IPS DF 4.7 (cell line): ENCODE results near the gene EGF.
"Not testable (repeated sequence)": the region's sequence is repeated elsewhere in the genome, so short reads cannot be mapped to it uniquely, and the experiment has no call there.

Source experiments
- DNase-seq: peaks from one replicate; pipeline ENCODE4 v3.0.0-alpha.2; 2013; ENCODE audit warnings: low spot score; ENCODE audit errors: extremely low read depth

EGF gene

DNA sequence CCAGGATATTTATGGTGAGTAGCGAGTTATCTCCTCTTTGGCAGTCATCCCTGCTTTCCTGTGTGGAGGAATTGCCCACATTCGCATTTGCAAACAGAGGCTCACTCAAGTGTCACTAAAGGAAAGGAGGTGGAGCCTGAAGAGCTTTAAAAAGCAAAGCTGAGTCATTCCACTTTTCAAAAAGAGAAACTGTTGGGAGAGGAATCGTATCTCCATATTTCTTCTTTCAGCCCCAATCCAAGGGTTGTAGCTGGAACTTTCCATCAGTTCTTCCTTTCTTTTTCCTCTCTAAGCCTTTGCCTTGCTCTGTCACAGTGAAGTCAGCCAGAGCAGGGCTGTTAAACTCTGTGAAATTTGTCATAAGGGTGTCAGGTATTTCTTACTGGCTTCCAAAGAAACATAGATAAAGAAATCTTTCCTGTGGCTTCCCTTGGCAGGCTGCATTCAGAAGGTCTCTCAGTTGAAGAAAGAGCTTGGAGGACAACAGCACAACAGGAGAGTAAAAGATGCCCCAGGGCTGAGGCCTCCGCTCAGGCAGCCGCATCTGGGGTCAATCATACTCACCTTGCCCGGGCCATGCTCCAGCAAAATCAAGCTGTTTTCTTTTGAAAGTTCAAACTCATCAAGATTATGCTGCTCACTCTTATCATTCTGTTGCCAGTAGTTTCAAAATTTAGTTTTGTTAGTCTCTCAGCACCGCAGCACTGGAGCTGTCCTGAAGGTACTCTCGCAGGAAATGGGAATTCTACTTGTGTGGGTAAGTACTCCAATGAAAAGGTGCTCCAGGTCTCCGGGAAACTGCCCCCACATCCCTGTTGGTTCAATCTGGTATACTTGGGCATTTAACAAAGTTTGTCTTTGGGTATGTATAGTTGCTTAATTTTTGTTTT is at the start of gene EGF:
EGF (plus strand) TSS at position 178 of the 890 bp plus-strand sequence; CDS start at position 631, 453 bp downstream.
- DNase-seq: no peak

- no peak for DNase-seq
Measured at GRCh38 chr4:109864134-109864533, 48.5 kb upstream of the EGF start.

DNA sequence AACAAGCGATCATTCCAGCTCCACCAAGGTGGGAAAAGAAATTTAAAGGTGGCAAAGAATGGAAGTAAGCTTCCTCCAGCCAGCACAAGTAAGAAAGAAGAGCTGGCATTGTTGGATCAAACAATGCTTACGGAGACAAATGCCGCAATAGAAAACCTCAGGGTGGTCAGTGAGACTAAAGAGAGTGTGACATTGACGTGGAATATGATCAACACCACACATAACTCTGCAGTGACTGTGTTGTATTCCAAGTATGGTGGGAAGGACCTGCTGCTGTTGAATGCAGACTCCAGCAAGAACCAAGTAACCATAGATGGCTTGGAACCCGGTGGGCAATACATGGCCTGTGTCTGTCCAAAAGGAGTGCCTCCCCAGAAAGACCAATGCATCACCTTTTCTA is 42.6 kb upstream of the EGF start:
- no peak for DNase-seq

GRCh38 chr4:109872065-109872464 is 40.6 kb upstream of the EGF start:
- no peak for DNase-seq

DNA sequence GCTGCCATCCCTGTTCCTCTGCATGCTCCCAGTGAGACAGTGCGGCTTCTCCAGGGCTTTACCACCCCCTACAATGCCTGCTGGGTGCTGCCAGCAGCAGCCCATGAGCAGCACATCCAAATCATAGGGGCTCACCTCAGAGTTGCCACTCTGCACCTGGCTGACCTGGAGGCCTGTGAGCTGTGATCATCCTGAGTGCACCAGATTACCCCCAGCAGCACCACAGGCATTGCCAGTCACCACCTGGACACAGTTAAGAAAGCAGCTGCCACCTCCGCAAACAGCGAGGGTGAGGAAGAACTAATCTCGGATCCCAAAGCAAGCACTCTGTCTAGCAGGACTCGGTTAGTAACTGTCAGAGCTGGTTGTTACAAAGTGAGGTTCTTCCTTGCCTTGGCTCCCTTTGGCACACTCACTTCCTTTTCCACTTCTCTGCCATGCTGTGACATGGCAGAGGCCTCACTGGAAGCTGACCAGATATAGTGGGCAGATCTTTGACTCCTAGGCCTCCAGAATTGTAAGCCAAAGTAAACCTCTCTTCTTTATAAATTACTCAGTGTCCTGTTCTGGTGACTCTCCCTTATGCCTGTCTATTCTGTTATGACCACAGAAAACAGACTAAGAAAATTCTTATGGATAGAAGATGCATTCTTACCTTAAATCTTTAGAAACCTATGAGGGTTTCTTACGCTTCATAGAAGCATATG is 39.6 kb upstream of the EGF start:
- no peak for DNase-seq

DNA sequence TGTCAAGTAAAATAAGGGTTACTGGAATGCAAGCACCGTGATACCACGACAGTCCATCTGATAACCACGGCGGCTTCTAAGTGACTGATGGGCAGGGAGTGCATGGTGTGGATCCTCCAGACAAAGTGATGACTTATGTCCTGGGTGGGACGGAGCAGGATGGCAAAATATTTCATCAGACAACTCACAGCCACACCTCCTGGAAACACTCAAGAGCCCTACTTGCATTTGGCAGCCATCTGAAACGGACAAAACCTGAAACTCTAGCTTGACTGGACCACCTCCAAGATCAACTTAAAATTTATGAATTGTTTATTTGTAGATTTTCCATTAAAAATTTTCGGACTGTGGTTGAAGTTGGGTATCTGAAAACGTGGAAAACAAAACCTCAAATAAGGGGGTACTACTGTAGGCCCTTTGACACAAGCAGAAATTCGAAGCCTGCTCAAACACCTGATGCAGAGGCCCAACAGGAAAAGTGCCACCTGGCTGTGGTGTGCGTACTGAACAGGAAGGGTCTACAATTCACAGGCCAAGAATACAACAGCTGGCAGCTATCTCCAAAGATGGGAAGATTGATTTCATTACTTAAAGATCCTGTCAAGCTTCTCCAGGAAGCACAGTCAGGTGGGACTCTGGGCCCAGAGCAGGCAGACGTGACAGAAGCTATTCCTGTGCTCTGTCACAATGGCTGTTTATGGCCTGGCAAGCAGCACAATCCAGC is 38.7 kb upstream of the EGF start:
- DNase-seq: no peak

DNA sequence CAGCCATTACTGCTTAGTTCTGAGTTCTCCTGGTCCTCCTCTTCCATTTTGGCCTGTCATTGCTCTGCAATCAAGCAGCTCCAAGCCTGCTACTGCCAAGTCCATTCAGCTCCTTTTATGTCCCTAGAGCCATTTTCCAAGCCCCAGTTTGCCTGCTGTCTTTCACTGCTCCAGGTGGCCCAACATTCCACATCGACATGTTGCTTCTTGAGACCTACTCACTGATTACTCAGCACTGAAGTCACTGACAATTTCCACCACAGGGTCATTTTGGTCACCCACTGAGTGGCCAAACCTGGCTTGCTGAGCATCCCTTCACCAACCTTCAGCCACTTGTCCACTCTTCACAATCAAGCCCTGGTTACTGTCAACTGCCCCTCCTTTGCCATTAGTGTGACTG is 37.6 kb upstream of the EGF start:
- DNase-seq: no peak

GRCh38 chr4:109875553-109875952 is 37.1 kb upstream of the EGF start:
- DNase-seq: not testable (repeated sequence)

- DNase-seq: no peak
Measured at GRCh38 chr4:109876634-109877265, 35.9 kb upstream of the EGF start.

DNA sequence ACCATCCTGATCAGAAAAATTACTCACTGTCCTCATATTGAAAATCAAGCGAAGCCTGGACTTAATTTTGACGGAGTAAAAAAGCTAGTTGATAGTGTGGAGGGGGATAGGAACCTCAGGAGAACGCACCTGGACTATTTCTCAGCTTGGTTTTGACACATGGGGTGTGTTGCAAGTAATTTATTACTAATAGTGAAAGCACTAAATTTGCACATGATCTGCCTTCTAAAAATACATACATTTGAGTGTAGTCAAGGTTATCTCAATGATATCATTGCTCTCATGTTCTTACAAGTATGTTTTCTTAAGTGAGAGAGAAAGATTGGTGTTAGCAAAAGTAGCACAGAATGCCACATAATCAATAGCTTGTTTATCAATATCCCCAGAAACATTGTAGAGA is 35.3 kb upstream of the EGF start:
- no peak for DNase-seq

GRCh38 chr4:109878355-109878754 is 34.3 kb upstream of the EGF start:
- DNase-seq: no peak

- DNase-seq: no peak
Measured at GRCh38 chr4:109879081-109879480, 33.6 kb upstream of the EGF start.

GRCh38 chr4:109879636-109880314 is 32.9 kb upstream of the EGF start:
- no peak for DNase-seq

- DNase-seq: no peak
Measured at GRCh38 chr4:109886303-109886702, 26.4 kb upstream of the EGF start.

- no peak for DNase-seq
Measured at GRCh38 chr4:109887071-109887470, 25.6 kb upstream of the EGF start.

DNA sequence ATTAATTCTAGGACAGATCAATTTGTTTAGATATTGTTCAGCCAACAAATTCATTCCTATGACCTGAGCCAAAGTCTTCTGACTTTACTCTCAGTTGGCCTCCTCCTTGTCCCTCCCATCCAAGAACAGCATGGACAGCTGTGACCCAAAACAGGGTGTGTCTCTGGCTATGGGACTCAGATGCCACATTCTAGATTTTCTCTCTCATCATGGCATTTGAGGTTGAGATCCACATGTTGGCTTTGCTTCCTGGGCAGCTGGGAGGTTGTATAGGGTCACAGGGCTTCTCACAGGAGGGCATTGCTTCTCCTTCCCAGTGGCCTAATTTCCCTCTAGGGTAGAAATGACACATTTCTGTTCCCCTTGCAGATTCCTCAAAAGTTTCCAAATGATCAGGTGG is 22.6 kb upstream of the EGF start:
- DNase-seq: no peak

- DNase-seq: no peak
Measured at GRCh38 chr4:109902559-109903251, 10.0 kb upstream of the EGF start.

DNA sequence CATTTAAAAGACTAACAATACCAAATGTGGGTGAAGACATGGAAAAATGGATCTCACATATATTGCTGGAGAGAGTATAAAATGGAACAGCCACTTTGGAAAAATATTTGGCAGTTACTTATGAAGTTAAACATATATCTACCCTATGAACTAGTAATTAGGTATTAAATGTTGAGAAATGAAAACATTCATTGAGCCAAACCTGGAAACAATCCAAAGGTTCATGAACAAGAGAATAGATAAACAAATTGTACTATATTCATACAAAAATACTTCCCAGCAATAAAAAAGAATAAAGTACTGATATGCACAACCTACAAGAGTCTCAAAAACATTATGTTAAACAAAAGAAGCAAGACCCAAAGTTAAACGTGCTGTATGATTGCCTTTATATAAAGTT is 4.0 kb upstream of the EGF start:
- no peak for DNase-seq

DNA sequence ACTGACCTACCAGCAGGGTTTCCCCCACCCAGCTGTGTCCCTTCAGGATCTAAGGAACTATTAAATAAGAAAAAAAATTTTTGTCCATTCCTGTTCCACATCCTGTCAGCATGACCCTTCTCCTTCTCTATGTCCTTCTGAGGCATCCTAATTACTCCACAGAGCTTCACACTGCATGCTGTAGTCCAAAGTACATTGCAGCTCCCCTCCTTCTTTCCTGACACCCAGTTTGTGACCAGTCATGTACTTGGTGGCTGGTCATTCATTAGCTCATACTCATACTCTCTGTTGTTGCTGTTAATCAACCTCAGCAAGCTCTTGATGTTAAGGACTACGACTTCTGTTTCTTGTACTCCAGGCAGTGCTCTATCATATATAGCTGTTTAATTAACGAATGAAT is 2.4 kb upstream of the EGF start:
- DNase-seq: no peak

- DNase-seq: no peak
Measured at GRCh38 chr4:109913596-109914241, 1.0 kb downstream of the EGF start.
